HG03457 (cell line): Measurements from ENCODE around the gene OR2F1.

Source experiments
- ATAC-seq: cut with Tn5 transposase; IDR thresholded peaks from one replicate; pipeline ENCODE4 v1.9.1; 2021; ENCODE audit warnings: moderate number of reproducible peaks; ENCODE audit not compliant: unreplicated experiment

Gene OR2F1

GRCh38 chr7:143953421-143953820, 1.2 kb upstream of the OR2F1 start:
- no peak for ATAC-seq

GRCh38 chr7:143954135-143954534, 509 bp upstream of the OR2F1 start:
- no peak for ATAC-seq

- no peak for ATAC-seq
These were observed 4.1 kb downstream of the OR2F1 start for GRCh38 chr7:143958781-143959180.

- no peak for ATAC-seq
These were observed 6.4 kb downstream of the OR2F1 start for GRCh38 chr7:143960813-143961610.

- ATAC-seq = no peak
These were observed 10.6 kb downstream of the OR2F1 start for GRCh38 chr7:143965280-143965679.

- ATAC-seq = no peak
These were observed 12.8 kb downstream of the OR2F1 start for GRCh38 chr7:143967398-143967797.

- no peak for ATAC-seq
These were observed 19.3 kb downstream of the OR2F1 start for GRCh38 chr7:143973870-143974416.

GRCh38 chr7:143974459-143974858, 19.8 kb downstream of the OR2F1 start:
- no peak for ATAC-seq

- no peak for ATAC-seq
These were observed 21.0 kb downstream of the OR2F1 start for GRCh38 chr7:143975617-143976016.

- ATAC-seq = no peak
These were observed 23.9 kb downstream of the OR2F1 start for GRCh38 chr7:143978585-143978984.

- ATAC-seq = no peak
These were observed 24.7 kb downstream of the OR2F1 start for GRCh38 chr7:143979359-143979758.

GRCh38 chr7:143979998-143980397, 25.4 kb downstream of the OR2F1 start:
- ATAC-seq = no peak

- ATAC-seq = no peak
These were observed 26.3 kb downstream of the OR2F1 start for GRCh38 chr7:143980746-143981510.

- no peak for ATAC-seq
These were observed 29.3 kb downstream of the OR2F1 start for GRCh38 chr7:143983960-143984359.

GRCh38 chr7:143987513-143987912, 32.9 kb downstream of the OR2F1 start:
- ATAC-seq = peak; percentile 52

GRCh38 chr7:143988976-143989745, 34.5 kb downstream of the OR2F1 start:
- no peak for ATAC-seq

GRCh38 chr7:143992670-143993069, 38.0 kb downstream of the OR2F1 start:
- ATAC-seq = no peak

GRCh38 chr7:143993924-143994323, 39.3 kb downstream of the OR2F1 start:
- no peak for ATAC-seq

- ATAC-seq = no peak
These were observed 45.4 kb downstream of the OR2F1 start, which contains the start of gene OR6B1 for GRCh38 chr7:144000020-144000419. Gene OR6B1 (plus strand): TSS chr7:144000320. CDS start chr7:144003997, 3,677 bp downstream.

GRCh38 chr7:144001543-144001942, 46.9 kb downstream of the OR2F1 start:
- no peak for ATAC-seq

- ATAC-seq = no peak
These were observed 50.1 kb downstream of the OR2F1 start for GRCh38 chr7:144004703-144005102.
